HEK293 (cell line): Measurements from ENCODE around the gene HPCAL1.

Experiments used
- CTCF ChIA-PET: fragments of 350-600 bp; formaldehyde crosslinking; extraction: SDS; loops from one replicate; lab custom pipeline; 2021; ENCODE audit warnings: antibody characterized with exemption; lab: Yijun Ruan, JAX
- POLR2A ChIA-PET: fragments of 300-600 bp; formaldehyde crosslinking; extraction: SDS; loops from one replicate; lab custom pipeline; 2020; ENCODE audit warnings: antibody characterized with exemption, inconsistent platforms; lab: Yijun Ruan, JAX
- H3K27ac ChIP-seq: fragments of 200-500 bp; sonication (Bioruptor generic); 2 replicates; pipeline ENCODE4 v1.5.1; 2014; ENCODE audit warnings: low read depth, low read length, control low read depth, inconsistent platforms; ENCODE audit errors: extremely low read depth
- H3K36me3 ChIP-seq, 2 experiments: fragments of 200-500 bp in 1 of 2; sonication (Bioruptor generic) in 1 of 2; 1 replicate in 1 of 2; 2 replicates in 1 of 2; pipeline ENCODE4 v1.5.1; 2014 to 2017; ENCODE audit warnings: inconsistent platforms in 2 of 2, low read length in 2 of 2; ENCODE audit not compliant: control insufficient read depth in 2 of 2, insufficient read depth in 1 of 2
- H3K4me1 ChIP-seq: fragments of 200-500 bp; sonication (Bioruptor generic); 2 replicates; pipeline ENCODE4 v1.5.1; 2014; ENCODE audit warnings: mild to moderate bottlenecking, low read length, inconsistent platforms; ENCODE audit not compliant: control insufficient read depth, insufficient read depth
- H3K4me3 ChIP-seq: 2 replicates; pipeline ENCODE4 v1.5.1; 2011; ENCODE audit warnings: low read depth, mild to moderate bottlenecking, control low read depth, low read length, moderate library complexity
- H3K9me3 ChIP-seq: fragments of 200-500 bp; sonication (Bioruptor generic); 2 replicates; pipeline ENCODE4 v1.5.1; 2014; ENCODE audit warnings: low read depth, low read length, inconsistent platforms; ENCODE audit not compliant: control insufficient read depth, insufficient read depth
- GLI4 ChIP-seq: fragments of 450-650 bp; formaldehyde crosslinking; IDR thresholded peaks from 2 replicates; pipeline ENCODE4 v1.5.1; 2016; ENCODE audit warnings: missing biosample characterization, missing genetic modification characterization
- HOXC10 ChIP-seq: sonication (generic); formaldehyde crosslinking; IDR thresholded peaks from 2 replicates; pipeline ENCODE4 v1.8.1; 2023; ENCODE audit warnings: mild to moderate bottlenecking, missing genetic modification reagents
- KLF10 ChIP-seq: fragments of 450-650 bp; IDR thresholded peaks from 2 replicates; pipeline ENCODE4 v1.5.1; 2018; ENCODE audit warnings: missing biosample characterization, mild to moderate bottlenecking, missing genetic modification characterization
- KLF17 ChIP-seq: fragments of 450-650 bp; formaldehyde crosslinking; IDR thresholded peaks from 2 replicates; pipeline ENCODE4 v1.5.1; 2016; ENCODE audit warnings: missing biosample characterization, missing genetic modification characterization
- ZBTB10 ChIP-seq: fragments of 450-650 bp; formaldehyde crosslinking; IDR thresholded peaks from 2 replicates; pipeline ENCODE4 v1.5.1; 2016; ENCODE audit warnings: missing biosample characterization, missing genetic modification characterization
- ZBTB11 ChIP-seq: fragments of 450-650 bp; formaldehyde crosslinking; conservative IDR thresholded peaks from 2 replicates; pipeline ENCODE4 v1.5.1; 2016; ENCODE audit warnings: low read depth, missing biosample characterization, missing genetic modification characterization
- ZNF16 ChIP-seq: fragments of 450-650 bp; formaldehyde crosslinking; IDR thresholded peaks from 2 replicates; pipeline ENCODE4 v1.5.1; 2016; ENCODE audit warnings: low read depth, missing biosample characterization, missing genetic modification characterization
- ZNF169 ChIP-seq: fragments of 450-650 bp; formaldehyde crosslinking; IDR thresholded peaks from 2 replicates; pipeline ENCODE4 v1.5.1; 2016; ENCODE audit warnings: missing biosample characterization, missing genetic modification characterization
- ZNF26 ChIP-seq: fragments of 450-650 bp; formaldehyde crosslinking; IDR thresholded peaks from 2 replicates; pipeline ENCODE4 v1.5.1; 2016; ENCODE audit warnings: missing biosample characterization, missing genetic modification characterization
- ZNF292 ChIP-seq: fragments of 450-650 bp; formaldehyde crosslinking; IDR thresholded peaks from 2 replicates; pipeline ENCODE4 v1.5.1; 2016; ENCODE audit warnings: low read depth, missing biosample characterization, missing genetic modification characterization, borderline replicate concordance
- ZNF449 ChIP-seq: fragments of 450-650 bp; formaldehyde crosslinking; IDR thresholded peaks from 2 replicates; pipeline ENCODE4 v1.5.1; 2017; ENCODE audit warnings: missing biosample characterization, mild to moderate bottlenecking, missing genetic modification characterization, moderate library complexity
- ZNF558 ChIP-seq: fragments of 450-650 bp; formaldehyde crosslinking; IDR thresholded peaks from 2 replicates; pipeline ENCODE4 v1.5.1; 2016; ENCODE audit warnings: missing biosample characterization, missing genetic modification characterization

The HPCAL1 gene

GRCh38 chr2:10387033-10387432 lies 84.3 kb downstream of the HPCAL1 start:
- H3K9me3 ChIP-seq = no peaks in the 10 kb centered on the region
- H3K4me3 ChIP-seq = no peak overlapping the region
- CTCF ChIA-PET = interaction anchor here (0.6 kb wide), 1 partner anchor 262 kb away, joined by 3 read pairs; no protein-coding TSS in a partner anchor
- H3K27ac ChIP-seq = no peak overlapping the region
- H3K4me1 ChIP-seq = peaks cover 3% of the 10 kb centered on the region; the same call in 1 of the 2 replicates
- POLR2A ChIA-PET = no interaction called here
- H3K36me3 ChIP-seq = no peaks in the 10 kb centered on the region
- TF ChIP-seq ZNF558 (tag by site-specific recombination) = no peak
- TF ChIP-seq HOXC10 (CRISPR knock-in tag) = no peak
- no peak for TF ChIP-seq ZBTB11
- TF ChIP-seq ZNF169 = no peak
- TF ChIP-seq GLI4 (tag by site-specific recombination) = no peak
- no peak for TF ChIP-seq ZBTB10
- TF ChIP-seq KLF17 (tag by site-specific recombination) = no peak
- no peak for TF ChIP-seq ZNF292 (tag by site-specific recombination)
- no peak for TF ChIP-seq ZNF26
- TF ChIP-seq ZNF16 = no peak
- TF ChIP-seq, all 188 proteins: peak for 0

GRCh38 chr2:10388954-10389560 lies 86.4 kb downstream of the HPCAL1 start:
- Histone ChIP-seq H3K4me1 (peaks cover 3% of the 10 kb centered on the region; the same call in 1 of the 2 replicates), H3K9me3 (no peaks in the 10 kb centered on the region)
- POLR2A ChIA-PET = no interaction called here
- TF ChIP-seq KLF10 = no peak
- 0 out of 2 replicates have a peak, but pooled peaks have one; percentile 16 for TF ChIP-seq ZNF449 (tag by site-specific recombination)
- TF ChIP-seq, all 188 proteins: peak for 1
- H3K27ac ChIP-seq = no peak overlapping the region
- CTCF ChIA-PET = interaction anchor here (0.8 kb wide), 1 partner anchor 21 kb away, joined by 3 read pairs; no protein-coding TSS in a partner anchor
- H3K4me3 ChIP-seq = no peak overlapping the region
- H3K36me3 ChIP-seq = no peaks in the 10 kb centered on the region
